Glutamatergic neuron (in vitro differentiated cells): ENCODE data around the gene JARID2. TPM values are rescaled to one million over a fixed set of nuclear protein-coding genes. Genes with fewer than 3 reads are reported as not detected.

Experiments
- DNase-seq: peaks from one replicate; pipeline ENCODE4 v3.0.0; 2022
- H3K27ac Mint-ChIP-seq: one replicate; pipeline ENCODE4 v1.8.0; 2020; ENCODE audit warnings: mild to moderate bottlenecking, mixed read lengths, inconsistent platforms; ENCODE audit not compliant: unreplicated experiment
- H3K27me3 Mint-ChIP-seq: one replicate; pipeline ENCODE4 v1.8.0; 2020; ENCODE audit warnings: mild to moderate bottlenecking, moderate library complexity, mixed read lengths, inconsistent platforms; ENCODE audit not compliant: unreplicated experiment
- H3K36me3 Mint-ChIP-seq: one replicate; pipeline ENCODE4 v1.8.0; 2020; ENCODE audit warnings: mild to moderate bottlenecking, mixed read lengths, inconsistent platforms; ENCODE audit not compliant: unreplicated experiment
- H3K4me1 Mint-ChIP-seq: one replicate; pipeline ENCODE4 v1.8.0; 2020; ENCODE audit warnings: mild to moderate bottlenecking, low read depth, mixed read lengths, inconsistent platforms; ENCODE audit not compliant: unreplicated experiment
- H3K4me3 Mint-ChIP-seq: one replicate; pipeline ENCODE4 v1.8.0; 2020; ENCODE audit warnings: mild to moderate bottlenecking, mixed read lengths, inconsistent platforms; ENCODE audit not compliant: unreplicated experiment
- H3K9me3 Mint-ChIP-seq: one replicate; pipeline ENCODE4 v1.8.0; 2020; ENCODE audit warnings: mild to moderate bottlenecking, moderate library complexity, mixed read lengths, inconsistent platforms; ENCODE audit not compliant: unreplicated experiment
- total RNA-seq: library from RNA; stranded (reverse); fragmentation: NEBNext Ultra II Directional; extraction: Animal tissue kit (Norgen Biotek cat#: 25700); gene quantifications from one replicate; pipeline ENCODE4 v1.2.1, GENCODE V29; 2021; ENCODE audit not compliant: unreplicated experiment
- TF ChIP-seq, protein P1 (sequence below): fragments of 200-600 bp; sonication (generic); IDR thresholded peaks from one replicate; pipeline ENCODE4 v1.5.0; 2021; ENCODE audit not compliant: partially characterized antibody, unreplicated experiment

Gene JARID2
- total RNA-seq, 1 donor from 2014 or later = 83.8 TPM

DNA sequence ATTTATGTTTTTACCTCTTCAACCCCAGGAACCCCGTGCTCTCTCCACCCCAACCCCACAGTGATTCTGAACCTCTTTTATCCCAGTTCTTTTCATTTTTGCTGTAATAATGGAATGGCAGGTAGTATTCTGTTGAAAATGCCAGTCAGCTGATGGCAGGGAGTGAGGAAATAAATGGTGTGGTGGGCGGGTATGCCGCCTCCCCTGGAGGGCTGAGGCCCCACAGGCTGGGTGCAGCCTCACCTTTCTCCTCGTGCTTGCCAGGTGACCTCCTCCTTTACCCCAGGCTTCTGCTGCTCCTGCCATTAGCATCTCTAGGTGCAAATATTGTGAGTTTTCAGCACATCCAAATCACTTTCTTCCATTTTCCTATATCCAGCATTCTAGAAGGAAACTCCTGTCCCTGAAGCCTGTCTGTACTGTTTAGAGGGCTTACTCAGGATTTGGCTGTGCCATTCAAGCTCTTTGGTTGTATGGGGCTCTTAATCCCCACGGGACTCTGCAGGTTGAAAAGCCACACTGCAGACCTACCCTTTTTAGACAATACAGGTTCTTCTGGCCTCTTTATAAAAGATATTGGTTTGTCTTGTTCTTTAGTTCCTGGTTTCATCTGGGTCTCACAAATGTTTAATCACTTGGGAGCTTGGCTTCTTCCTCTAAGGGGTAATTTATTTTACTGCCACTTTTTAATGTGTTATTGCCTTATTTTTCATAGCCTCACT, 201.8 kb downstream of the JARID2 start:
- no peak for DNase-seq
- Mint-ChIP-seq H3K27ac (no peak overlapping the region), H3K4me1 (peaks cover 52% of the 10 kb centered on the region), H3K9me3 (peaks cover 2% of the 10 kb centered on the region), H3K36me3 (no peaks in the 10 kb centered on the region), H3K4me3 (no peak overlapping the region), H3K27me3 (peaks cover 2% of the 10 kb centered on the region)
- TF ChIP-seq, protein P1, sequence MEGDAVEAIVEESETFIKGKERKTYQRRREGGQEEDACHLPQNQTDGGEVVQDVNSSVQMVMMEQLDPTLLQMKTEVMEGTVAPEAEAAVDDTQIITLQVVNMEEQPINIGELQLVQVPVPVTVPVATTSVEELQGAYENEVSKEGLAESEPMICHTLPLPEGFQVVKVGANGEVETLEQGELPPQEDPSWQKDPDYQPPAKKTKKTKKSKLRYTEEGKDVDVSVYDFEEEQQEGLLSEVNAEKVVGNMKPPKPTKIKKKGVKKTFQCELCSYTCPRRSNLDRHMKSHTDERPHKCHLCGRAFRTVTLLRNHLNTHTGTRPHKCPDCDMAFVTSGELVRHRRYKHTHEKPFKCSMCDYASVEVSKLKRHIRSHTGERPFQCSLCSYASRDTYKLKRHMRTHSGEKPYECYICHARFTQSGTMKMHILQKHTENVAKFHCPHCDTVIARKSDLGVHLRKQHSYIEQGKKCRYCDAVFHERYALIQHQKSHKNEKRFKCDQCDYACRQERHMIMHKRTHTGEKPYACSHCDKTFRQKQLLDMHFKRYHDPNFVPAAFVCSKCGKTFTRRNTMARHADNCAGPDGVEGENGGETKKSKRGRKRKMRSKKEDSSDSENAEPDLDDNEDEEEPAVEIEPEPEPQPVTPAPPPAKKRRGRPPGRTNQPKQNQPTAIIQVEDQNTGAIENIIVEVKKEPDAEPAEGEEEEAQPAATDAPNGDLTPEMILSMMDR = no peak

DNA sequence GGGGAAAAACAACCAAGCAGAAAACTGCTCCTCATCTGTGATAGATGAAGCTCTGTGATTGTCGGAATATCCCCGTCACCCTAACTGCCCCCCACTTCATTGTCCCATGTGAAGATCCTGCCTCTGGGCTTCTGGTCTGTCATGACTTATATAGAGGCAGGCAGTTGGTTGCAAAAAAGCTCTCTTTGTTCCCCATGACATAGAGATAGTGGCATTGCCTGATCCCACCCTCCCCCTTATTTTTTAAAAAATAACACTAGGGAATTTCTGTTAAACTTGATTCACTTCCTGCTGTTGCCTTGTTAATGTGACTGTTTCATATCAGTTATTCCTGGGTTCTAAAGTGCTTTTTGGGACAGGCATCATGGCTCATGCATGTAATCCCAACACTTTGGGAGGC, 203.1 kb downstream of the JARID2 start:
- H3K27me3 Mint-ChIP-seq = no peaks in the 10 kb centered on the region

DNA sequence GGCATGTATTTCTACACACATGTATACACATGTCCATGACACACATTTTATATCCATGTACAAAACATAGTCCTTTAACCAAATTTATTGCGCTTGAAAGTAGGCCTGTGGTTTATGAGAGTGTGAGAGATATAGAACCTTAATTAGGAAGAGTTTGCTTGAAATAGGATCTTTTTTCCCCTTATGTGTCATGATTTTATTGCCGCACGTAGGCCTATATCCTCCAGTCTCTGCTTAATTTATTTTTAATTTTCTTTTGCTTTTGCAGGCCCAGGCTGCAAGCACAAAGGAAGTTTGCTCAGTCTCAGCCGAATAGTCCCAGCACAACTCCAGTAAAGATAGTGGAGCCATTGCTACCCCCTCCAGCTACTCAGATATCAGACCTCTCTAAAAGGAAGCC, 205.9 kb downstream of the JARID2 start:
- Mint-ChIP-seq H3K27ac (no peak overlapping the region), H3K4me1 (peaks cover 28% of the 10 kb centered on the region), H3K36me3 (no peaks in the 10 kb centered on the region), H3K4me3 (no peak overlapping the region), H3K27me3 (peaks cover 4% of the 10 kb centered on the region), H3K9me3 (peaks cover 2% of the 10 kb centered on the region)
- DNase-seq = no peak
- TF ChIP-seq, protein P1 = no peak

More for the DNA sequence above, 203.1 kb downstream of the JARID2 start:
- Mint-ChIP-seq H3K9me3 (peaks cover 2% of the 10 kb centered on the region), H3K27ac (no peak overlapping the region), H3K4me3 (no peak overlapping the region), H3K4me1 (peaks cover 42% of the 10 kb centered on the region), H3K36me3 (no peaks in the 10 kb centered on the region)
- DNase-seq = no peak
- TF ChIP-seq, protein P1 = no peak

DNA sequence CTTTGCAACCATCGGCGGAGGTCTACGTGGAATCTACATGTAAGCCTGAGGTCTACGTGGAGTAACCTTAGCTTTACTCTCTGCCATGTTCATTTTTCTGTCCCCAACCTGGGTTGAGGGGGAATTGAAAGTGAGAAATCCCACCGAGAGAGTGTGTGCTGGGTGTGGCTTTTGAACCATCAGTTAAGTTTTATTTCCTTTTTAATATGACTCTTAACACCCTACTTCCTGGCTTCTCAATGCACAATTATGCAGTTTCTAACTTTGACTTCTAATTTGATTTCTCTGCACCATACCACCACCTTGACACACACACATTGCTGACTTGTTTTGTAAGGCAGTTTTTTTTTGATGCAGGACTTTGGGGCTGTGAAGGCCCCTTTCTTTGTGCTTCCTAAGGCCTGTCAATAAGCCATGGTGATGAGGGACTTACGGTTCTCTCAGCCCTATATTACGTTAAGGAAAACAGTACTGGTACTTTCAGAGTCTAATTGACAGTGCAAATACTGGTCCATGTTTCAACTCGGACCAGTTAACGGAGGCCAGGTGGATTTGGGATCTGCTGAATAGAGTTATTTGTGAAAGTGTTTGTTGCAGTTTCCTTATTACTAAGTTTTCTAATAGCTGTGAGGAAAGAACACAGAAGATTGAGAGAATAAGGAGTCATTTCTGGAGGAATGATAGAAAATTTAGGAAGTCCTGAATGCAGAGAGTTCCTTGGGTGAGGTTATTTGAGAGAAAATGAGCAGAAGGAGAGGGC, 206.5 kb downstream of the JARID2 start:
- TF ChIP-seq, protein P1 = no peak
- Mint-ChIP-seq H3K4me1 (peaks cover 24% of the 10 kb centered on the region), H3K27me3 (peaks cover 4% of the 10 kb centered on the region)

DNA sequence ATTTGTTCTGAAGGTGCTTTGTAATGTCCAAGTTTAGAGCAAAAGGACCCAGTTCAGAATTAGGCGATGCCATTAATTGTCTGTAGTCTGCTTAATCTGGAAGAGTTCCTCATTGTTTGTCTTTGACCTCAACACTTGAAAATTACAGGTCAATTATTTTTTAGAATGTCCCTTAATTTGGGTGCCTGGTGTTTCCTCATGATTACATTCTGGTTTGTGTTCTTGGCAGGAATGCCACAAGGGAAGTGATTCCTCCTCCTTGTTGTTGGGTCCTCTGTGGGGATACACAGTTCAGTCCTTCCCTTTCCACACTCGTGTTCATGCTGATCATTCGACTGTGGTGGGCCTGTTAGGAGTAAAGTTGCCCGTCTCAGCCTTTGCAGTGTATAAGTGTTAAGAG, 207.3 kb downstream of the JARID2 start:
- no peak for DNase-seq
- Mint-ChIP-seq H3K4me3 (no peak overlapping the region), H3K27me3 (peaks cover 4% of the 10 kb centered on the region), H3K36me3 (no peaks in the 10 kb centered on the region), H3K9me3 (no peaks in the 10 kb centered on the region), H3K27ac (no peak overlapping the region), H3K4me1 (peaks cover 24% of the 10 kb centered on the region)
- TF ChIP-seq, protein P1 = no peak

More for the DNA sequence above, 206.5 kb downstream of the JARID2 start:
- peaks cover 2% of the 10 kb centered on the region for H3K9me3 Mint-ChIP-seq
- no peak for DNase-seq
- H3K4me3 Mint-ChIP-seq = no peak overlapping the region
- no peak overlapping the region for H3K27ac Mint-ChIP-seq
- H3K36me3 Mint-ChIP-seq = no peaks in the 10 kb centered on the region
